Measurements from ENCODE around the gene DHRS12. TPM values are rescaled to one million over a fixed set of nuclear protein-coding genes. Genes with fewer than 3 reads are reported as not detected.

Gene DHRS12
- total RNA-seq, 1 donor from 2014 or later, result 3.3 TPM

DNA sequence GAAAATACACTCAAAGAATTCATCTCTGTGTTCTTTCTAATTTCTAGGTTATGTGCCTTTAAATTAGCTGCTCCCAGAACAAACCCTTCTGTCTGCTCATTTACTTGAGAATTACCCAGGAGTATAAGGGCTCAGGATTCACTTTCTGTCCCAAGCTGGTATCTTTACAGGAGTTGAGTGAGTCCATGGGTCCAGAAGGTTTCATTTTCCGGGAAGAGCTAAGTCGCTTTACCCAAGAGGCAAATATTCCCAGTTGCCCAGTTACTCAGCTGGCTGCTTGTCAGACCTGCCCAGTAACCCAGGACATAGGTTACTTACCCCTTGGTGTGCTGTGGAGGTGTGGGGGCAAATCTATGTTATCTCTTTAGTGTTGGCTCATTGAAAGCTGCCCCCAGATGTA lies 47.3 kb downstream of the DHRS12 start:
- Mint-ChIP-seq H3K36me3 (ENCODE audit: low read depth) (peaks cover 26% of the 10 kb centered on the region), H3K4me3 (no peak overlapping the region), H3K27me3 (ENCODE audit: insufficient read depth) (no peaks in the 10 kb centered on the region), H3K9me3 (no peaks in the 10 kb centered on the region), H3K4me1 (ENCODE audit: low read depth) (no peaks in the 10 kb centered on the region), H3K27ac (no peak overlapping the region)
- intact Hi-C loops (cut with micrococcal nuclease), result no loop called here
- no peak for DNase-seq (ENCODE audit: low spot score)

DNA sequence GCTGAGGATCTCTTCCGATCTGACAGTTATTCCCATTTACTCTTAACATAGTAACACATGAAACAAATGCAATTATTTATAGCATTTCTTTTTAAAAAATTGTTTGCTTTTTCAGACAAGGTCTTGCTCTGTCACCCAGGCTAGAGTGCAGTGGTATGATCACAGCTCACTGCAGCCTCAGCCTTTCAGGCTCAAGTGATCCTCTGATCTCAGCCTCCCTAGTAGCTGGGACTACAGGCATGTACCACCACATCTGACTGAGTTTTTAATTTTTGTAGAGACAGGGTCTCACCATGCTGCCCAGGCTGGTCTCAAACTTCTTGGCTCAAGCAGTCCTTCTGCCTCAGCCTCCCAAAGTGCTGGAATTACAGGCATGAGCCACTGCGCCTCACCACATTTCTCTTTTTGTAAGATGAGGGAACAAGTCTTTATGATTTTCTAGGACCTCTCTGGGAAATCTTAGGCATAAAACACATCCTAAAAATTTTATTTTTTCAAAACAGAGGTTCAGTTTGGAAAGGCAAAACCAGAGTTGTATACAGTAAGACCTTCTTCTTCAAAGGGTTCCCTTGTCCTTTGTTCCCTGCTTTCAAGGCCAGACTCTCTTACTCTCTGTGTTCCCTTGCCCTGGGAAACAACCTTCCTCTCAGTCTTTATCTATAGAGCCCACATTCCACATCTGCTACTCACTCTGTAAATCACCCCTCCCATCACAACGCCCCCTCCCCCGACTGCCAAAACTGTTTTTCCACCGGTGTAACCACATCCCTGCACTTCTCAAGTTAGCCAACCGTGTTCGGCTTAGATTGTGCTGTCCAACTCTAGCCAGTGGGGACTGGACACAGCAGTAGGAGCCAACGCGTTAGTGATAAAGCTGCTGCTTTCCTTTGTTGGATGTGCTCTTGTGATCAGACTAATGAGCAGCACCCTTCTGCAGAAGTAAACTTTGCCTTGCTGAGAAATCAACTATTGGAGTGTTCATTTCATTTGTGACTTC lies 56.2 kb downstream of the DHRS12 start:
- peaks cover 26% of the 10 kb centered on the region for H3K36me3 Mint-ChIP-seq (ENCODE audit: low read depth)
- H3K4me1 Mint-ChIP-seq (ENCODE audit: low read depth), result no peaks in the 10 kb centered on the region
- H3K4me3 Mint-ChIP-seq, result no peak overlapping the region
- H3K27ac Mint-ChIP-seq, result no peak overlapping the region
- DNase-seq (ENCODE audit: low spot score), result no peak
- H3K9me3 Mint-ChIP-seq, result peaks cover 21% of the 10 kb centered on the region
- intact Hi-C loops (cut with micrococcal nuclease), result no loop called here
- H3K27me3 Mint-ChIP-seq (ENCODE audit: insufficient read depth), result no peaks in the 10 kb centered on the region

DNA sequence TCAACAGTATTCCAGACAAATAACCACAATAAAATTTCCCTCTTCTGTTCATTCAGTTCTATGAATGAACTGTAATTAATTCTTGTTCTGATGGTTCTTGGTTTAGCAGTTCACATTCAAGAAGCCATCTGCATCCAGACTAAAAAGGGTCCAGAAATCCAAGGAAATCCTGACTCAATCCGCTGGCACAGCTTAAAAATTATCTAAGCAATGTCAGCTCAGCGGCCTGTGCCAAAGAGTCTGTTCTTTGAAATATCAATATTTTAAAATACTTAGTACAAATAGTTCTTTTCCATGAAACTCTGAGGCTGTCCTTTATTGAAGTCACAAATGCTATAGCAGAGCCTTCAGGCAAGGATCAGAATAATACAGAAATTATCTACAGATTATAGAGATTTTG lies 57.2 kb downstream of the DHRS12 start:
- intact Hi-C loops (cut with micrococcal nuclease), result no loop called here
- no peak overlapping the region for H3K4me3 Mint-ChIP-seq
- peaks cover 23% of the 10 kb centered on the region for H3K36me3 Mint-ChIP-seq (ENCODE audit: low read depth)
- peaks cover 21% of the 10 kb centered on the region for H3K9me3 Mint-ChIP-seq
- no peaks in the 10 kb centered on the region for H3K27me3 Mint-ChIP-seq (ENCODE audit: insufficient read depth)
- DNase-seq (ENCODE audit: low spot score), result no peak
- no peaks in the 10 kb centered on the region for H3K4me1 Mint-ChIP-seq (ENCODE audit: low read depth)
- no peak overlapping the region for H3K27ac Mint-ChIP-seq

DNA sequence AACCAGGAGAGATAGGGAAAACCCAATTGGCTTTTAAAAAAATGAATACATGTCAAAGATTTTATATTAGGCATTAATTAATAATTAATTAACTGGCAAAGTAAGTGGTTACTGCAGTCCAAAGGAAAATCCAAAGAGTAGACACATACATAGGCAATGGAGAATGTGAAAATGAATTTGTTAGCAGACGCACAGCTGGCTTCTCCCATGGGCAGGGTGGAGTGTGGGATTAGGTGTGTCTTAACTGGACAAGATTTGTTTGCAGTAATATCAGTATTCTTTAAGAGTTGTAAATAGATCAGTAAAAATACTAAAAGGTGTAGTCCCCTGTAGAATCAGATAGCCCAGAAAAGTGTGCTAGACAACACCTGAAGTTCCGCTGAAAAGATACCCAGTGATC lies 58.7 kb downstream of the DHRS12 start:
- Mint-ChIP-seq H3K4me3 (no peak overlapping the region), H3K9me3 (peaks cover 21% of the 10 kb centered on the region), H3K4me1 (ENCODE audit: low read depth) (peaks cover 9% of the 10 kb centered on the region), H3K36me3 (ENCODE audit: low read depth) (peaks cover 25% of the 10 kb centered on the region), H3K27ac (no peak overlapping the region), H3K27me3 (ENCODE audit: insufficient read depth) (no peaks in the 10 kb centered on the region)
- intact Hi-C loops (cut with micrococcal nuclease), result no loop called here
- no peak for DNase-seq (ENCODE audit: low spot score)

DNA sequence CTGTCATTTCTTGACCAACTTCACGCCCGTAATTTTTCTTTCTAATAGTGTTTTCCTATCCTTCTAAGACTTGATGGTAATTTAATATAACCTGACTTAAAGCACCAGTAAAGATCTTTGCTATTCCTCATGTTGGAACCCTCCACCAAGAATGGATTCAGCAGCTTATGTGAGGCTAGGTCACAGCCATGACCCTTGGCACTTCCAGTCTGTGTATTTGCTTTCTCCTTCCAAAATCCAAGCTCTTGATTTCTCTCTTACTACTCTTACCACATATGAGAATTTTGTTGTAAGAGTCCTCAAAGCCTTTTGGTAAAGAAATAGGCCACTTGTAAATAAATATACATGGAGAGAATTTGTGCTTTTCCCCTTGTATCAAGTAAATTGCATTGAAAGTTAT lies 61.4 kb downstream of the DHRS12 start:
- Mint-ChIP-seq H3K36me3 (ENCODE audit: low read depth) (peaks cover 25% of the 10 kb centered on the region), H3K9me3 (peaks cover 8% of the 10 kb centered on the region), H3K4me1 (ENCODE audit: low read depth) (peaks cover 24% of the 10 kb centered on the region), H3K27me3 (ENCODE audit: insufficient read depth) (no peaks in the 10 kb centered on the region), H3K27ac (no peak overlapping the region), H3K4me3 (no peak overlapping the region)
- no peak for DNase-seq (ENCODE audit: low spot score)
- intact Hi-C loops (cut with micrococcal nuclease), result no loop called here

- H3K4me1 Mint-ChIP-seq (ENCODE audit: low read depth), result peaks cover 27% of the 10 kb centered on the region
- peaks cover 23% of the 10 kb centered on the region for H3K36me3 Mint-ChIP-seq (ENCODE audit: low read depth)
- intact Hi-C loops (cut with micrococcal nuclease), result no loop called here
- H3K4me3 Mint-ChIP-seq, result no peak overlapping the region
- peaks cover 4% of the 10 kb centered on the region for H3K9me3 Mint-ChIP-seq
- DNase-seq (ENCODE audit: low spot score), result no peak
- H3K27me3 Mint-ChIP-seq (ENCODE audit: insufficient read depth), result no peaks in the 10 kb centered on the region
- H3K27ac Mint-ChIP-seq, result no peak overlapping the region
Measured at GRCh38 chr13:51742031-51742430, 61.9 kb downstream of the DHRS12 start.

GRCh38 chr13:51740698-51741097 lies 63.3 kb downstream of the DHRS12 start:
- H3K36me3 Mint-ChIP-seq (ENCODE audit: low read depth), result peaks cover 23% of the 10 kb centered on the region
- H3K27me3 Mint-ChIP-seq (ENCODE audit: insufficient read depth), result no peaks in the 10 kb centered on the region
- peak overlapping the region; percentile 40 for H3K27ac Mint-ChIP-seq
- intact Hi-C loops (cut with micrococcal nuclease), result no loop called here
- peaks cover 27% of the 10 kb centered on the region for H3K4me1 Mint-ChIP-seq (ENCODE audit: low read depth)
- H3K4me3 Mint-ChIP-seq, result no peak overlapping the region
- peaks cover 4% of the 10 kb centered on the region for H3K9me3 Mint-ChIP-seq
- DNase-seq (ENCODE audit: low spot score), result no peak

DNA sequence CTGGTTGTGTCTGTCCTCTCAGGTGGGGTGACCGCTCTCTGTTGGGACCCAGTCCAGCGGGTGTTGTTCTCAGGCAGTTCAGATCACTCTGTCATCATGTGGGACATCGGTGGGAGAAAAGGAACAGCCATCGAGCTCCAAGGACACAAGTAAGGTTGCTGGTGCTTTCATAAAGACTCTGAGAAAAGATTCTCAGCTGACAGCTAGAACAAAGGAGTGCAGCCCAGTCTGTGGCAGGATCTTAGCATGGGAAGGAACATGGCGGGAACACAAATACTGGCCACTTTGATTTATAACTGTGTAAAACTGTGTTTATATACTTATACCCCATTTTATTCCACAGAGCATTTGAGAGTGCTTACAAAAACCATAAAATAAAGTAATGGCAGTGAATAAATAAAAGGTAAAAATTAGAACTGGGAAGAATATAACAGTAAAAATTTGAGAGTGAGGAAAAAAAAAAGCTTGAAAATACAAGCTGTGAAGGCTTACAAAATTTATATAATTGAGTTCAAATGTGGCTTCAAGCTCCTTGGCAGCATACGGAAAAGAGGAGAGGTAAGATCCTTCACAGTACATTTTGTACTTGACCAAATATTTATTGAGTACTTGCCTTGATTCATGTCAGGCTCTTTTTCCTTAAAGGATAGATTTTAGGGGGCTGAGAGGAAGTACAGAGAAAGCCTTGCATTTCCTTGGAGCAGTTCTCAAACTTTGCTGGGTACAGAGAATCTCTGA lies 64.8 kb downstream of the DHRS12 start:
- Mint-ChIP-seq H3K9me3 (no peaks in the 10 kb centered on the region), H3K27me3 (ENCODE audit: insufficient read depth) (no peaks in the 10 kb centered on the region), H3K36me3 (ENCODE audit: low read depth) (peaks cover 18% of the 10 kb centered on the region), H3K4me1 (ENCODE audit: low read depth) (peaks cover 35% of the 10 kb centered on the region), H3K27ac (peak overlapping the region; percentile 79), H3K4me3 (no peak overlapping the region)
- DNase-seq (ENCODE audit: low spot score), result no peak
- intact Hi-C loops (cut with micrococcal nuclease), result loop anchor here (2.0 kb wide), 1 partner anchor 64 kb away; no protein-coding TSS in a partner anchor

GRCh38 chr13:51738226-51738905 lies 65.6 kb downstream of the DHRS12 start:
- Mint-ChIP-seq H3K9me3 (no peaks in the 10 kb centered on the region), H3K36me3 (ENCODE audit: low read depth) (peaks cover 16% of the 10 kb centered on the region), H3K27ac (peak overlapping the region; percentile 79), H3K4me1 (ENCODE audit: low read depth) (peaks cover 41% of the 10 kb centered on the region), H3K4me3 (no peak overlapping the region), H3K27me3 (ENCODE audit: insufficient read depth) (no peaks in the 10 kb centered on the region)
- DNase-seq (ENCODE audit: low spot score), result no peak
- intact Hi-C loops (cut with micrococcal nuclease), result loop anchor here (1.0 to 2.0 kb wide), 2 partner anchors 26 to 64 kb away; no protein-coding TSS in a partner anchor

DNA sequence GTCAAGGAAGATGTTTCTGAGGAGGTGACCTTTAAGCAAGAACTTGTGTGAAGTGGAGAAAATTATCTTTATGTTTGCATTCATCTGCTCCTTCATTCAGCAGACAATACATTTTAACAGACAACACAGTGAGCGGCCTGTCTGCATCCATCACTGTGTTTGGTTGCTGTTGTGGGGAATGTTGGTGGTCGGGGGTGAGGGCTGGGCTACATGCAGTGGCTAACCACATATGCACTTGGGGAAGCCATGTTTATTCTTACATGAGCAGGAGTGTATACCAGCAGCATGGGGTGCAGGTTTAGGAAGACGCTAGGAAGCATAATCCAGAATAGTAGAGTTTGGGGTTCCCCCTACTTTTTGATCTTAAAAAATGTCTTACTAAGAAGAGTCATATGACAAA lies 66.4 kb downstream of the DHRS12 start:
- DNase-seq (ENCODE audit: low spot score), result no peak
- intact Hi-C loops (cut with micrococcal nuclease), result loop anchor here (1.0 to 2.0 kb wide), 2 partner anchors 27 to 65 kb away; no protein-coding TSS in a partner anchor
- no peaks in the 10 kb centered on the region for H3K27me3 Mint-ChIP-seq (ENCODE audit: insufficient read depth)
- H3K4me1 Mint-ChIP-seq (ENCODE audit: low read depth), result peaks cover 43% of the 10 kb centered on the region
- peak overlapping the region; percentile 49 for H3K4me3 Mint-ChIP-seq
- H3K9me3 Mint-ChIP-seq, result no peaks in the 10 kb centered on the region
- H3K36me3 Mint-ChIP-seq (ENCODE audit: low read depth), result peaks cover 18% of the 10 kb centered on the region
- peak overlapping the region; percentile 67 for H3K27ac Mint-ChIP-seq

- H3K4me1 Mint-ChIP-seq (ENCODE audit: low read depth), result peaks cover 34% of the 10 kb centered on the region
- intact Hi-C loops (cut with micrococcal nuclease), result no loop called here
- H3K4me3 Mint-ChIP-seq, result no peak overlapping the region
- H3K36me3 Mint-ChIP-seq (ENCODE audit: low read depth), result peaks cover 16% of the 10 kb centered on the region
- no peaks in the 10 kb centered on the region for H3K9me3 Mint-ChIP-seq
- DNase-seq (ENCODE audit: low spot score), result no peak
- H3K27me3 Mint-ChIP-seq (ENCODE audit: insufficient read depth), result no peaks in the 10 kb centered on the region
- H3K27ac Mint-ChIP-seq, result no peak overlapping the region
Measured at GRCh38 chr13:51734786-51735185, 69.2 kb downstream of the DHRS12 start.

DNA sequence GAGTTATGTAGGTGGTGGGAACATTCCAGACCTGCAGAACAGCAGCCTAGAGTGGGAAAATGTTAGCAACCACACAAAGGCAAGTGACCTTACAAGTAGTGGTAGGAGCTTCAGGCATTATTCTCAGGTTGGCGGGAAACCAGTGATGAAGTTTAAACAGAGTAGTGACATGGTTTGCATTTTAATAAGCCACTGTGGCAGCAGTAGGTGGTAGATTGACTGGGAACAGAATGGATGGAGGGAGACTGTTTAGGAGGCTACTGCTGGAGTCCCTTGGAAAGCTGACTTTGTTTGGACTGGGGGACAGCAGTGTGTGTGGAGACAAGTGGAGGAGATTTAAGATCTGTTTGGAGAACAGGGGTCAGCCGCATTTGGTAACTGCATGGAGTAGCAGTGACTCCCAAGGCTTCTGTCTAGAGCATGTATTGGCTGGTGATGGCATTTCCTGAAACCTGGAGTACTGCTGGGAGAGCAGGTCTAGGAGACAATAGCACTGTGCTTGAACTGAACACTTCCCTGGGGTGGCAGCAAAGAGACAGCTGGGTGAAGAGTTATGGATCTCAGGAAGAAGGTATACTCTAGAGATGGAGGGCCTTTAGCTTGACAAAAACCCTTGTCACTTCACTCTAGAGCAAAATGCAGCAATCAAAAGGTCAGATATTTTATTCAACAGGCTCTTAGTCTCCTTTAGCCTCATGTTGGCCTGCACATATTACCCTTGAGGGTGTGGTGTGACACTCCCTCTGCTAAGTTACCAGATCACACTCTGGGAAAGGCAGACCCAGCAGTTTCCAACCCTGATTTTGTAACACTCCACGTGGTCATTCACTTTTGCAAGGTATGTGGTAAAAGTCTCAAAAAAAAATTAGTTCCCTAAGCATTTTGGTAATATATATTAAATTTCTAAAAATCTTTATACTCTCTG lies 70.3 kb downstream of the DHRS12 start:
- Mint-ChIP-seq H3K36me3 (ENCODE audit: low read depth) (peaks cover 10% of the 10 kb centered on the region), H3K4me1 (ENCODE audit: low read depth) (peaks cover 26% of the 10 kb centered on the region), H3K9me3 (no peaks in the 10 kb centered on the region), H3K4me3 (no peak overlapping the region), H3K27me3 (ENCODE audit: insufficient read depth) (no peaks in the 10 kb centered on the region), H3K27ac (peak overlapping the region; percentile 32)
- DNase-seq (ENCODE audit: low spot score), result no peak
- intact Hi-C loops (cut with micrococcal nuclease), result no loop called here
